MV-4-11 (cell line): ENCODE data around the gene HOXA3.

Experiments used
- DNase-seq: peaks from one replicate; lab custom pipeline; 2025; lab: John Stamatoyannopoulos, UW

HOXA3 gene

GRCh38 chr7:27088002-27088922, 64.1 kb downstream of the HOXA3 start:
- DNase-seq: no peak

- DNase-seq: no peak
Observed at GRCh38 chr7:27083646-27084045, 68.7 kb downstream of the HOXA3 start.

DNA sequence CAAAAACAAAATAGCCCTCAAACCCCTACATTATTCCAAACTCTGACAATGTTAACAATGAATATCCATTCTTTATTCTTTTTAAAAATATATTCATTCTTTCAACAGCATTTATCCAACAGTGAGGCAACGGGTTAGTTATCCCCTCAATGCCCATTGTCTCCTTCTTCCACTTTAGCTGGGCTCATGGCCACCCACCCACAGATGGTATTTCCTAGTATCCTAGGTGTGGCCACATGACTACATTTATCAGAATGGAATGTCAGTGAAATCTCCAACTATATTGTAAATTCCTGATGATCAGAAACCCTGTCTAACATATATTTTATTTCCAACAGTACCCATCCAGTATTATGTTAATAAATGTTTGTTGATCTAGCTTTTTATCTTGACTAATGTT, 70.2 kb downstream of the HOXA3 start:
- DNase-seq: no peak

- no peak for DNase-seq
Observed at GRCh38 chr7:27080844-27081436, 71.4 kb downstream of the HOXA3 start.

DNA sequence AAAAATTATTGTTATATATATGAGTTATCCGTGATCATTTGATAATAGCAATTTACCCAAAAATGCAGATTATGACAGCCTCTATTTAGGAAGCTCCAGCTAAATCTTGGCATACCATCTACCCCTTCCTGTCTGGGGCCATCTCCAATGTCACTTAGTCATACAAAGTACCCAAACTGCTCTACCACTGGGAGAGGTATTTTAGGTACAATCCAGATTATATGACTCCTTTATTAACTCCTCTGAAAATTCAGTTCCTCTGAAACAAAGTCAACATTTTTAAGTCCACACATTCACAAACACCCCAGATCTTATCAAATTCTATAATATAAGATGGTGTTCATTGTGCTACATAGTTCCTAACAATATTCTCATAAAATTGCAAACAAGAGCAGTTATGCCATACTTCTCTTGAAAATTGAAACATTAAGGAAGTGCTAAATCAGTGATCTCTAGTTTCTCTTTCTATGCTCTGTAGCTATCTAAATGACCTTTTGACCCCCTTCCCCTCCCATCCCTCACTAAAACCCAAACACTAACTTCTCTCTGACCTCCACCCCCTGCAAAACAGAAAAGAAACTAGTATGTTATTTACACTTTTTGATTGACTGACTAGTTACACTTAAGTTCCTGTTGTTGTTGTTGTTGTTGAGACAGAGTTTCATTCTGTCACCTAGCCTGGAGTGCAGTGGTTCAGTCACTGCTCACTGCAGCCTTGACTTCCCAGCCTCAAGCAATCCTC, 73.0 kb downstream of the HOXA3 start:
- DNase-seq: peak; percentile 79

- no peak for DNase-seq
Observed at GRCh38 chr7:27078616-27079233, 73.7 kb downstream of the HOXA3 start.

GRCh38 chr7:27073076-27073475, 79.3 kb downstream of the HOXA3 start:
- peak; percentile 17 for DNase-seq

- peak; percentile 82 for DNase-seq
Observed at GRCh38 chr7:27071622-27072390, 80.6 kb downstream of the HOXA3 start.

DNA sequence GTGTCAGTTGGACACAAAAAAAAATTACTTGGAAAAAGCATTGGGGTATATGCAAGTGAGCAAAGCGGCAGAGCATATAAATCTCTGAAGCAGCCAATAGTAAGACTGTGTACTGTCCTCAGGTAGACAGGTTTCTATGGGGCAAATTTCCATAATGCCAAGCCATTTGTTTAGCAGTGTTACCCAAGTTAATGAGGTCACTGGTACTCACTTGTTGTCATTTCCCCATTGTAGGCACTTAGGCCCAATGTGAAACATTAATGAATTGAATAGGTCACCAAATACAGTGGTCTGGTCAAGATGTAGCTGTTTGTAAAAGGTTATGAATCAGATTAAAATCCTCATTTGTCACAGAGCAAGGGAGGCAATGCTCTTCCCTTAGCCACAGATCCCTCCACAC, 84.1 kb downstream of the HOXA3 start:
- DNase-seq: no peak

- no peak for DNase-seq
Observed at GRCh38 chr7:27066148-27066547, 86.2 kb downstream of the HOXA3 start.

GRCh38 chr7:27065709-27066108, 86.7 kb downstream of the HOXA3 start:
- no peak for DNase-seq

DNA sequence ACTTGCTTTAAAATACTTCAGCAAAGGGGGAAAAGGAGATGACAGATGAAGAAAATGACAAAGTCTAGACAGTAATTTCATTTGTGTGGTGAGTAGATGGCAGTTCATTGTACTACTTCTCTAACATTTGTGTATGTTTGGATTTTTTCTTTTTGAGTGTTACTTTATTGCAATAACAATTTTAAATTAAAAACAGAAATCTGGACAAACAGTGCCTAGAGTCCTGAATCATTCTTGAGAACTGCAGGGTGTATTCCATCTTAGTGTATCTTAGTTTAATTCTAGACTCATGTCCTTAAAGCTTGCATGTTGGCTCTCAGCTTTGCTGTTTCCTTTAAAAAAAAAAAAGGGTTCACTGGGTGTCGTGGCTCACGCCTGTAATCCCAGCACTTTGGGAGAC, 87.7 kb downstream of the HOXA3 start:
- no peak for DNase-seq

DNA sequence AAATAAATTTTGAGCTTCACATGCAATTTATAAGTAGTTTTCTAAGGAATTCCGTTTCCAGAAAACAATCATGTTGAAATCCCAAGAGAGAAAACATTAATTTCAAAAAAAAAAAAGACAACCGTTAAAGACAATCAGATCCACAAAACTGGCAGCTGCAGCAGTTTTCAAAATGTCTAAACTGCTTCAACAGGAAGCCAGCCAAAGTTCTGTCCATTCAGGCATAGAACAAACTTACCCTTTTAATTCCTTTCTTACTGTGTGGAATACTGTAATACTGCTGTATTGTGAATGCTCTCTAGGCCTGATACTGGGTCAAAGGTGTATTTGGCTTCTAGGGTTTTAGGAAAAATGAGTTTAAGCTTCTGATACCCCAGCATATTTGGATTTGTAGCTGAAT, 88.2 kb downstream of the HOXA3 start:
- DNase-seq: no peak

DNA sequence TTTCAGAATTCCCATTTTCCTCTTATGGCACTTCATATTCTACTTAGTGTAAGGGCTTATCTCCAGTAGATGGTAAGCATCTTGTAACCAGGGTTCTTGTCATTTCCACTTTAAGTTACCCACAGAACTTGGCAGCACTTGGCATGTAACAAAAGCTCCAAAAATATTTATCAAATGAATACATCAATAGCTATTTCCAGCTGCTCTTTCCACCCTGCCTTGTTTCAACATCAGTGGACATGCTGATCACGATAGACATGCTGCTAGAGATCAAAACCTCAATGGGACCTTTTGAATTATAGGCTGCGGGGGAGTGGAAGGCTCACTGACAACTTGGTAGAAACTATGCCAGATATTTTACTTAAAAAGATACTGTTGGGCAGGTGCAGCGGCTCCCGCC, 89.4 kb downstream of the HOXA3 start:
- DNase-seq: no peak
